Stimulated activated CD8-positive, alpha-beta memory T cell treated with anti-CD3 and anti-CD28 coated beads, Interleukin-15, amount 100 ng/mL, for 24 hours (primary cell): Measurements from ENCODE around the gene PDCD2L.
"Not testable (repeated sequence)": the region's sequence is repeated elsewhere in the genome, so short reads cannot be mapped to it uniquely, and the experiment has no call there.

Source experiments
- DNase-seq: peaks from one replicate; pipeline ENCODE4 v3.0.0-alpha.2; 2020; ENCODE audit warnings: low read depth

The PDCD2L gene

DNA sequence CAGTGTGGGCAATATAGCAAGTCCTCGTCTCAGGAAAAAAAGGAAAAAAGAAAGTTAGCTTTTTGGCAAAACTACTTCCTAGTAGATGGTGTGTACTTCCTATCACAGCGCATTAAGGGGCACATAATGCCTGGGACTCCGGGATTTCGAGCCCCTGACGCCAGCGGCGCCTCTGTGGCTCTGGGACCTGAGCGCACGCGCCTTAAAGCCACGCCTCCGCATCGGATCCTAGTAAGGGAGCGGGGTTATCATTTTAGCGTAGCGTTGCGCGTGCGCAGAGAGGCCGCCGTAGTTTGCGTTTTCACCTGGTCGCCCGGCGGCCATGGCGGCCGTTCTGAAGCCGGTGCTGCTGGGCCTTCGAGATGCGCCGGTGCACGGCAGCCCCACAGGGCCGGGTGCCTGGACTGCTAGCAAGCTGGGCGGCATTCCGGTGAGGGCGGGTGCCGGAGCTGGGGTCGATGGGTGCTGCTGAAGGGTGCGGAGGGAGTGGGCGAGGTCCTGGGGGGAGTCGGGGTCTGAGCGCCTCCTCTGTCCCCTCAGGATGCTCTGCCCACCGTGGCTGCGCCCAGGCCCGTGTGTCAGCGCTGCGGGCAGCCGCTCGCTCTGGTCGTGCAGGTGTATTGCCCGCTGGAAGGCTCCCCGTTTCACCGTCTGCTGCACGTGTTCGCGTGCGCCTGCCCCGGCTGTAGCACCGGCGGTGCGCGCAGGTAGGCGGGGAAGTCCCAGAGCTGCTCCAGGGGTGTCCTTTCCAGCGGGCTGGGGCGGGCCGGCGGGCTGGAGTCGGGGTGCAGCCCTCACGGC is at the start of gene PDCD2L:
TSS of gene PDCD2L (plus strand) at position 291 of the 801 bp plus-strand sequence. CDS start at position 323, 32 bp downstream.
- peak; percentile 87 for DNase-seq

GRCh38 chr19:34355201-34355600 is 49.0 kb upstream of the PDCD2L start:
- no peak for DNase-seq

GRCh38 chr19:34356875-34357274 is 47.3 kb upstream of the PDCD2L start:
- DNase-seq = no peak

- DNase-seq = no peak
Measured at GRCh38 chr19:34357431-34357830, 46.8 kb upstream of the PDCD2L start.

GRCh38 chr19:34359140-34359953 is 44.9 kb upstream of the PDCD2L start:
- peak; percentile 91 for DNase-seq

DNA sequence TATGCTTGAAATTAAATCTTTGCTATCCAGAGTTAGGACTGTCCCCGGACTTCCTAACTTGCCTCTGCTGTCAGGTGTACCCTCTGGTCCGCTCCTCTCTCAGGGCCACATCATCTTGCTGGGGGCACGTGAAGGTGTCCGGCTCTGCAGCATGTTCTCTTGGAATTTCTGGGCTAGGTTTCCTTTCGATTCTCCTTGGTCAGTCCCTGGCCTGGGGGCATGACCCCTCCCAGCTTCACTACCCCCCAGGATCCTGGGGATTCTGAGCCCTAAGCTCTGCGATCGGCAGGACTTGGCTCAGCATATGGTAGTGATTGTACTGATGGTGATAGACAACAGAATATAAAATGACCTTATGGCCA is 44.3 kb upstream of the PDCD2L start:
- no peak for DNase-seq

DNA sequence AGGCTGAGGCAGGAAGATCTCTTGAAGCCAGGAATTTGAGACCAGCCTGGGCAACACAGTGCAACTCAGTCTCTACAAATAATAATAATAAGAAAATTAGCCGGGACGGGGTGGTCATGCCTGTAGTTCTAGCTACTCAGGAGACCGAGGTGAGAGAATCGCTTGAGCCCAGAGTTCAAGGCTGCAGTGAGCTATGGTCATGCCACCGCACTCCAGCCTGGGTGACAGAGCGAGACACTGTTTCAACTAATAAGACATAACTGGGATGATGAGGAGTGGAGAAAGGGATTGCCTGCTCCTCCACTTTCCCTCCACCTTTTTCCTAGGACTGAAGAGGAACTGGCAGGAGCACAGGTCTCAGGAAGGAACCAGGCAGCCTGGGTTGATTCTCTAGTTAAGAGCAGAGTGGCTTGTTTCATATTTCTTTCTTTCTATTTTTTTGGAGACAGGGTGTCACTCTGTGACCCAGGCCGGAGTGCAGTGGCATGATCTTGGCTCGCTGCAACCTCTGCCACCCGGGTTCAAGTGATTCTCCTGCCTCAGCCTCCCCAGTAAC is 43.8 kb upstream of the PDCD2L start:
- no peak for DNase-seq

- DNase-seq = no peak
Measured at GRCh38 chr19:34362679-34363069, 41.5 kb upstream of the PDCD2L start.

GRCh38 chr19:34363094-34363493 is 41.1 kb upstream of the PDCD2L start:
- no peak for DNase-seq

- no peak for DNase-seq
Measured at GRCh38 chr19:34363930-34364329, 40.3 kb upstream of the PDCD2L start.

- DNase-seq = no peak
Measured at GRCh38 chr19:34364462-34364829, 39.8 kb upstream of the PDCD2L start.

DNA sequence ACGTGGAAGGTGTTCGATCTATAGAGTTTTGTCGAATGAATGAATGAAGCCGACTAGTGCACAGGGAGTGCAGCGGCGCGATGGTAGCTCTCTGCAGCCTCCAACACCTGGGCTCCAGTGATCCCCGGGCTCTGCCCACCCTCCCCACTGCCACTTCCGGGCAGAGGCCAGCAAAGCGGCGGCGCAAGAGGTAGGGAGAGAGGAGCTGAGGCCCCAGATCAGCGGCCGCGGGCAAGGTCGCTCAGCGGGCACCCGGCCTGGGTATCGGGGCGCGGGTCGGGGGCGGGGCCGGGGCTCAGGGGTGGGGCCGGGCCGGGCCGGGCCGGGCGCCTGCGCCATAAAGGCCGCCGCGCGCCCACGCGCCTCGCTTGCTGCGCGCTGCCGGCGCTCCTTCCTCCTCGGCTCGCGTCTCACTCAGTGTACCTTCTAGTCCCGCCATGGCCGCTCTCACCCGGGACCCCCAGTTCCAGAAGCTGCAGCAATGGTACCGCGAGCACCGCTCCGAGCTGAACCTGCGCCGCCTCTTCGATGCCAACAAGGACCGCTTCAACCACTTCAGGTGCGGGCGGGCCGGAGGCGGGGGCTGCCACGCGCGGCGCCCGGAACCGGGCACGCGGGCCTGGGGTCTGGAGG is 39.3 kb upstream of the PDCD2L start, which contains the start of gene GPI:
TSS of gene GPI (plus strand) at position 367 of the 633 bp plus-strand sequence. CDS start at position 438, 71 bp downstream.
- peak; percentile 57 for DNase-seq

DNA sequence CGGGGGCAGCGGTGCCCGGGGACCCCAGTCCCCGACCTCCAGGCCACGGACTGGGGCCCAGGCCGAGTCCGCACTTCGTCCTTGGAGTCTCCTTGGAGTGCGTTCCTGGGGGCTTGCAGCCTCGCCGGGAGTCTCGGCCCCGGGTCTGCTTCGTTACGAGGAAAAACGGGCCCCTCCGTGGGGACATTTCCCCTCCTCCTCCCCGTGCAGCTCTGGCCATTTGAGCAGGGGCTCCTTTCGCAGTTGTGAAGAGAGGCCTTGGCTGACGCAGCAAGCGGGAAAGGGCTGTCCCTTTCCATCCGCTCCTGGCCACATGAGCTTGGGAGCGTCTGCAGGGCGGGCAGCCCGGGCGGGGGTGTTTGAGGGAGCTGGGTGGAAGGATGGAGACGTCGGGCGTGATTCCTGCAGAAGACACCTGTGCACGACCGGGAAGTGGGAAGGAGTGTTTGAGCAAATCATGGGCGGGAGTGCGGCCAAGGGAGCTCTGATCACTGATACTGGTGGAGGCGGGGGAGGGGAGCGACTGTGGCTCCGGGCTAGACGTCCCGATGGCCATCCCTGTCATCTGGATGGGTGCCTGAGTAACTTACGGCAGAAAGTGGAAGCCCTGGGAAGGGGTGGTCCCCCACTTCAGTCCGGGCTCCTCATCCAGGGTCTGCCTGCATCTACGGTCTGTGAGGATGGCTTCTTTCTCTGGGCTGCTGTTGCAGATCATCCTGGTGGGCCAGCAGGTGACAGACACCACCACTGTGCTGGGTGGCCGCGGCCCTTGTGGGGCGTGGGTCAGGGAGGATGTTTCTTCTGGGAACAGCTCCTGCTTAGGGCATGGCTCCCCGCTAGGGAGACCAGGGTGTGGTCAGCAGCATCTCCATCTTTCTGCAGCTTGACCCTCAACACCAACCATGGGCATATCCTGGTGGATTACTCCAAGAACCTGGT is 38.5 kb upstream of the PDCD2L start:
- DNase-seq = no peak

GRCh38 chr19:34366738-34367623 is 37.2 kb upstream of the PDCD2L start:
- DNase-seq = no peak

- no peak for DNase-seq
Measured at GRCh38 chr19:34367624-34367957, 36.6 kb upstream of the PDCD2L start.

DNA sequence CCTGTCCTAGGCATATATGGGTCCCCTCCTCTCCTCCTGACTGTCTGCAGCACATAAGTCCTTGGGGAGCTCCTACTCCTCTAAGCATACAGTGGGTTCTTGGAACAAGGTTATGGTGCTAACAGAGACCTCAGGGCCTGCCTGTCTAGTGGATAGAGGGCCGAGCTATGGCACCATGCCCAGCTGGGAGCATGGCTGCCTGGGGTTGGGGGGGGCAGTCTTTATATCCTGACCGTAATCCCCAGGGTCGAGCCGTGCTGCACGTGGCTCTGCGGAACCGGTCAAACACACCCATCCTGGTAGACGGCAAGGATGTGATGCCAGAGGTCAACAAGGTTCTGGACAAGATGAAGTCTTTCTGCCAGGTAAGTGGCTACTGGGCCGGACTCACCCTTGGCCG is 35.9 kb upstream of the PDCD2L start:
- DNase-seq = no peak

- DNase-seq = not testable (repeated sequence)
Measured at GRCh38 chr19:34369166-34369565, 35.0 kb upstream of the PDCD2L start.

GRCh38 chr19:34370117-34370516 is 34.1 kb upstream of the PDCD2L start:
- no peak for DNase-seq

GRCh38 chr19:34370983-34371382 is 33.2 kb upstream of the PDCD2L start:
- no peak for DNase-seq

DNA sequence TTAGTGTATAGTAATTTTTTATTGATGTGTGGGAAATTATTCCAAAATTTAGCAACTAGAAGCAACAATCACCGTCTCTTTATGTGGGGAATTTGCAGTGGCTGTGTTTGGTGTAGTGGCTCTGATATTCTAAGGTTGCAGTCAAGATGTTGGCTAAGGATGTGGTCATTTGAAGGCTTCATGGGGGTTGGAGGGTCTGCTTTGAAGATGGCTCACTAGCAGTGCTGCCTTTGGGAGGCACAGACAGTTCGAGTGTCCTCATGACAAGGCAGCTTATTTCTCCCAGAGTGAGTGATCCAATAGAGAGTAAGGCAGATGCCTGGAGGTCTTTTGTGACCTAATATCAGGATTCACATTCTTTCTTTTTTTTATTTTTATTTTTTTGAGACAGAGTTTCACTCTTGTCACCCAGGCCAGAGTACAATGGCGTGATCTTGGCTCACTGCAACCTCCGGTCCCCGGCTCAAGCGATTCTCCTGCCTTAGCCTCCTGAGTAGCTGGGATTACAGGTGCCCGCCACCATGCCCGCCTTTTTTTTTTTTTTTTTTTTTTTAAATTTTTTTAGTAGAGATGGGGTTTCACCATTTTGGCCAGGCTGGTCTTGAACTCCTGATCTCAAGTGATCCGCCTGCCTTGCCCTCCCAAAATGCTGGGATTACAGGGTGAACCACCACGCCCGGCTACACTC is 30.5 kb upstream of the PDCD2L start:
- no peak for DNase-seq
